ENCODE measurements around the gene YWHAH.

Gene YWHAH

DNA sequence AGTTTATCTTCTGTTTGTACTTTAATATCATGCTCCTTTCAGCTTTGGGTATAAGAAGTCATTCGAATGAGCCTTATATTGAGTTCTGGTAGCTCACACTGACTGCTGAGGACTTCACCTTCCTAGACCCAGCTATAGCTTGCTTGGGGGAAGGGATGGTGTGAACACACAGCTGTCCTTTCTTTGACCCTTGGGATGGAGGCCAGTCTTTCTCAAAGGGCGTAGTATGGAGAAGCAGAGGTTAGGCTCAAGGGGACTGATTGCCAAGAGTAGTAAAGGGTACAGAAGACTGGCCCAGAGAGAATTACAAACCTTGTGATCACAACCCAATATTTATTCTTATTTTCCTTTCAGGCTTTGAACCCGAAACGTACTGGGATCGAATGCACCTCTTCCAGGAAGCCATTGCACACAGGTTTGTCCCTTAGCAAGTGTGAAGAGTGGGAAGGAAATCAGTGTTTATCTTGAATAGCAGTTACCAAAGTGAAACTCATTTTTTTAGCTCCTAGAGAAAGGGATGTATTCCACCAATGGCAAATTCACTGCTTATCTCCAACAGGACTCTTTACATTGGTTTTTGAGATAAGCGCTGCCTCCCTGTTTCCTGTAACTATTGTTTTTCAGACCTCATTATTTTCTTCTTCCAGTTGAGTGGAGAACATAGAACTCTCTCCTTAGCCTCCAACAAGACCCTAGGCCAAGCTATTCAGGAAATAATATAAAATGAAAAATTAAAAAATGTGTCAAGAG is 42.8 kb upstream of the YWHAH start:
- no peak for DNase-seq (ENCODE audit: low read depth)
- TF ChIP-seq, protein P1, sequence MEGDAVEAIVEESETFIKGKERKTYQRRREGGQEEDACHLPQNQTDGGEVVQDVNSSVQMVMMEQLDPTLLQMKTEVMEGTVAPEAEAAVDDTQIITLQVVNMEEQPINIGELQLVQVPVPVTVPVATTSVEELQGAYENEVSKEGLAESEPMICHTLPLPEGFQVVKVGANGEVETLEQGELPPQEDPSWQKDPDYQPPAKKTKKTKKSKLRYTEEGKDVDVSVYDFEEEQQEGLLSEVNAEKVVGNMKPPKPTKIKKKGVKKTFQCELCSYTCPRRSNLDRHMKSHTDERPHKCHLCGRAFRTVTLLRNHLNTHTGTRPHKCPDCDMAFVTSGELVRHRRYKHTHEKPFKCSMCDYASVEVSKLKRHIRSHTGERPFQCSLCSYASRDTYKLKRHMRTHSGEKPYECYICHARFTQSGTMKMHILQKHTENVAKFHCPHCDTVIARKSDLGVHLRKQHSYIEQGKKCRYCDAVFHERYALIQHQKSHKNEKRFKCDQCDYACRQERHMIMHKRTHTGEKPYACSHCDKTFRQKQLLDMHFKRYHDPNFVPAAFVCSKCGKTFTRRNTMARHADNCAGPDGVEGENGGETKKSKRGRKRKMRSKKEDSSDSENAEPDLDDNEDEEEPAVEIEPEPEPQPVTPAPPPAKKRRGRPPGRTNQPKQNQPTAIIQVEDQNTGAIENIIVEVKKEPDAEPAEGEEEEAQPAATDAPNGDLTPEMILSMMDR (conservative IDR thresholded peaks at IDR 0.05; ENCODE audit: control insufficient read depth, insufficient read depth, low read depth, low read length) = no peak
- no peak overlapping the region for H3K4me3 ChIP-seq (ENCODE audit: control insufficient read depth, low read depth, low read length)

DNA sequence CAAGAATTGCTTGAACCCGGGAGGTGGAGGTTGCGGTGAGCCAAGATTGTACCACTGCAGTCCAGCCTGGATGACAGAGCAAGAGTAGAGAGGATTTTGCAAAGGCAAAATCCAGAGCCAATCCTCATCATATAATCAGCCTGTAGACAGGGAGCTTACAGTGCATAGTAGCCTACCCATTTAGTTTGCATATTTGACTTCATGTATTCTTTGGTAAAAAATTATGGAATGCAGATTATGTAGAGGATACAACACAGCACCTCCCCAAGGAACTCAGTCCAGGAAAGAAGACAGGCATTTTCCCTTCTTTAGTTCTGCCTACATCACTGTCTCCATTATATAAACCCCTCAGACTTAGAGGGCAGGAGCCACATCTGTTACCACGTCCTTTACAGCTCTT is 39.7 kb upstream of the YWHAH start:
- no peak for DNase-seq (ENCODE audit: low read depth)
- TF ChIP-seq, protein P1 (conservative IDR thresholded peaks at IDR 0.05; ENCODE audit: control insufficient read depth, insufficient read depth, low read depth, low read length) = no peak
- no peak overlapping the region for H3K4me3 ChIP-seq (ENCODE audit: control insufficient read depth, low read depth, low read length)

DNA sequence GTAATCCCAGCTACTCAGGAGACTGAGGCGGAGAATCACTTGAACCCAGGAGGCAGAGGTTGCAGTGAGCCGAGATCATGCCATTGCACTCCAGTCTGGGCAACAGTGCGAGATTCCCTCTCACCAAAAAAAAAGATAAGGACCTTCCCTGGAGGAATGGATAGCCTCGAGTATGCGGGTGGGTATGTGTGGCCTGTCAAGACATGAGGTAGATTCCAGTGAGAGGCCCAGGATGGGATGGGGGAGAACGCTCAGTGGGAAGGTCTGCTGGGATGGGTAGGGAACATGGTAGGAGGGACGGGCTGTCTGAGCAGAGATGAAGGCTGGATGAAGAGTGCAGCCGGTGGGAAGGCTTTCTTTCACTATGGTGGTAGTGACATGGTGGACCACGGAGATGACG is 39.0 kb upstream of the YWHAH start:
- no peak overlapping the region for H3K4me3 ChIP-seq (ENCODE audit: control insufficient read depth, low read depth, low read length)
- no peak for DNase-seq (ENCODE audit: low read depth)
- TF ChIP-seq, protein P1 (conservative IDR thresholded peaks at IDR 0.05; ENCODE audit: control insufficient read depth, insufficient read depth, low read depth, low read length) = no peak

DNA sequence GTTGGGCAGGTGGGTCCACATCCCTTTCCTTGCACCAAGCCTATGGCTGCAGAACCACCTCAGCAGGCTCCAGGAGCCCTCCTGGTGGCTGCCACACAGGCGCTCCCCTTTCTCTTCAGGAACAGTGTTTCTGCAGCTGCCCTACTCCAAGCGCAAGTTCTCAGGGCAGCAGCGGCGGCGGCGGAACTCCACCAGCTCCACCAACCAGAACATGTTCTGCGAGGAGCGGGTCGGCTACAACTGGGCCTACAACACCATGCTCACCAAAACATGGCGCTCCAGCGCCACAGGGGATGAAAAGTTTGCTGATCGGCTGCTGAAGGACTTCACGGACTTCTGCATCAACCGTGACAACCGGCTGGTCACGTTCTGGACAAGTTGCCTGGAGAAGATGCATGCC is 38.2 kb upstream of the YWHAH start:
- DNase-seq (ENCODE audit: low read depth) = no peak
- no peak overlapping the region for H3K4me3 ChIP-seq (ENCODE audit: control insufficient read depth, low read depth, low read length)
- TF ChIP-seq, protein P1 (conservative IDR thresholded peaks at IDR 0.05; ENCODE audit: control insufficient read depth, insufficient read depth, low read depth, low read length) = no peak

DNA sequence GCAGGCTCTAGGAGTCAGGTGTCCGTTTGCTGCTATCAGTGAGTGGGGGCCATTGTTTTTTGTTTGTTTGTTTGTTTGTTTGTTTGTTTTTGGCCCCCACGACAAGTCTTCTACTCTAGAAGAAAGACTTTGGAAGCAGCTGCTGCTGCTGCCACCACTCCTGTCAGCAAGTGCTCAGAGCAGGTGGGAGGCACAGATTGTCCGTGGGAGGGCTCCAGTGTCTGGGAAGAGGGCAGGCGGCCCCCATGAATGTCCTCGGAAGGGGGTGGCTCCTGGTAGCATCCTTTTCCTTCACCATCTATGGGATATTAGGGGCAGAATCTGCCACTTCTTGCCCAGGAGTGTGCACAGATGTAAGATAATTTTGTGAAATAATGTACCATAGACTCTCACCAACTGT is 37.8 kb upstream of the YWHAH start:
- DNase-seq (ENCODE audit: low read depth) = no peak
- H3K4me3 ChIP-seq (ENCODE audit: control insufficient read depth, low read depth, low read length) = no peak overlapping the region
- TF ChIP-seq, protein P1 (conservative IDR thresholded peaks at IDR 0.05; ENCODE audit: control insufficient read depth, insufficient read depth, low read depth, low read length) = no peak

DNA sequence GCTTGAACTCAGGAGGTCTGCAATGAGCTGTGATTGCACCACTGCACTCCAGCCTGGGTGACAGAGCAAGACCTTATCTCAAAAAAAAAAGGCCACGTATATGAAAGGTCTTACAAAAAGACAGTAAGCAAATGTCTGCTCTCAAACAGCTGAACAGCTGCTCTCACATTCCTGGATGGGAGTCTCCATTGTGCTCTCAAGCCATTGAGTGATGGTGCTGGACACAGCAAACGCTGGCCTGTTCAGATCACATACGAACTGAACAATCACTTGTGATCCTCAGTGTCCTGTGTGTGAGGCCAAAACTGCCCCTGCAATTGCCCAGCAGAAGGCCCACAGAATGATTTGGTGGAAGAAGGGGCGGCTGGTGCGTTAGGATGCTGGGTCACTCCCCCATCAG is 34.4 kb upstream of the YWHAH start:
- no peak for DNase-seq (ENCODE audit: low read depth)
- TF ChIP-seq, protein P1 (conservative IDR thresholded peaks at IDR 0.05; ENCODE audit: control insufficient read depth, insufficient read depth, low read depth, low read length) = no peak
- no peak overlapping the region for H3K4me3 ChIP-seq (ENCODE audit: control insufficient read depth, low read depth, low read length)

Data from fibroblast of mammary gland (primary cell).